ENCODE measurements around the gene POLR1A. TPM values are rescaled to one million over a fixed set of nuclear protein-coding genes. Genes with fewer than 3 reads are reported as not detected.

Gene POLR1A
- total RNA-seq, 2 donors from 2014 or later = 37.9 to 45.5 TPM

- Histone ChIP-seq H3K36me3 (ENCODE audit: control insufficient read depth, insufficient read depth, low read length) (no peaks in the 10 kb centered on the region), H3K9me3 (ENCODE audit: control insufficient read depth, low read length) (peaks cover 9% of the 10 kb centered on the region), H3K9ac (ENCODE audit: extremely low read depth, low read length, poor library complexity, severe bottlenecking) (no peak overlapping the region), H3K4me1 (ENCODE audit: control insufficient read depth, insufficient read depth, low read length) (no peaks in the 10 kb centered on the region), H3K27me3 (ENCODE audit: control insufficient read depth, insufficient read depth, low read length, poor library complexity, severe bottlenecking) (no peaks in the 10 kb centered on the region), H3K27ac (ENCODE audit: low read depth, low read length) (no peak overlapping the region), H3K4me3 (ENCODE audit: low read length) (no peak overlapping the region)
- H3K4me1 Mint-ChIP-seq = no peaks in the 10 kb centered on the region
- no peak for DNase-seq
- WGBS, 2 experiments (ENCODE audit: insufficient coverage in 1 of 2, insufficient read length in 1 of 2) = 83% methylated on average over 2 of the region's 2 CpGs; no CpG with 5 or more reads in 1 of the 2 experiments
- no peaks in the 10 kb centered on the region for H3K36me3 Mint-ChIP-seq (ENCODE audit: low read depth)
- H3K27me3 Mint-ChIP-seq (ENCODE audit: insufficient read depth) = peaks cover 2% of the 10 kb centered on the region
- no peak overlapping the region for H3K27ac Mint-ChIP-seq
- peaks cover 21% of the 10 kb centered on the region for H3K9me3 Mint-ChIP-seq
- TF ChIP-seq, protein P1, sequence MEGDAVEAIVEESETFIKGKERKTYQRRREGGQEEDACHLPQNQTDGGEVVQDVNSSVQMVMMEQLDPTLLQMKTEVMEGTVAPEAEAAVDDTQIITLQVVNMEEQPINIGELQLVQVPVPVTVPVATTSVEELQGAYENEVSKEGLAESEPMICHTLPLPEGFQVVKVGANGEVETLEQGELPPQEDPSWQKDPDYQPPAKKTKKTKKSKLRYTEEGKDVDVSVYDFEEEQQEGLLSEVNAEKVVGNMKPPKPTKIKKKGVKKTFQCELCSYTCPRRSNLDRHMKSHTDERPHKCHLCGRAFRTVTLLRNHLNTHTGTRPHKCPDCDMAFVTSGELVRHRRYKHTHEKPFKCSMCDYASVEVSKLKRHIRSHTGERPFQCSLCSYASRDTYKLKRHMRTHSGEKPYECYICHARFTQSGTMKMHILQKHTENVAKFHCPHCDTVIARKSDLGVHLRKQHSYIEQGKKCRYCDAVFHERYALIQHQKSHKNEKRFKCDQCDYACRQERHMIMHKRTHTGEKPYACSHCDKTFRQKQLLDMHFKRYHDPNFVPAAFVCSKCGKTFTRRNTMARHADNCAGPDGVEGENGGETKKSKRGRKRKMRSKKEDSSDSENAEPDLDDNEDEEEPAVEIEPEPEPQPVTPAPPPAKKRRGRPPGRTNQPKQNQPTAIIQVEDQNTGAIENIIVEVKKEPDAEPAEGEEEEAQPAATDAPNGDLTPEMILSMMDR (conservative IDR thresholded peaks at IDR 0.05) = no peak
- H3K4me3 Mint-ChIP-seq = no peak overlapping the region
Measured at GRCh38 chr2:86014493-86014892, 91.2 kb downstream of the POLR1A start.

DNA sequence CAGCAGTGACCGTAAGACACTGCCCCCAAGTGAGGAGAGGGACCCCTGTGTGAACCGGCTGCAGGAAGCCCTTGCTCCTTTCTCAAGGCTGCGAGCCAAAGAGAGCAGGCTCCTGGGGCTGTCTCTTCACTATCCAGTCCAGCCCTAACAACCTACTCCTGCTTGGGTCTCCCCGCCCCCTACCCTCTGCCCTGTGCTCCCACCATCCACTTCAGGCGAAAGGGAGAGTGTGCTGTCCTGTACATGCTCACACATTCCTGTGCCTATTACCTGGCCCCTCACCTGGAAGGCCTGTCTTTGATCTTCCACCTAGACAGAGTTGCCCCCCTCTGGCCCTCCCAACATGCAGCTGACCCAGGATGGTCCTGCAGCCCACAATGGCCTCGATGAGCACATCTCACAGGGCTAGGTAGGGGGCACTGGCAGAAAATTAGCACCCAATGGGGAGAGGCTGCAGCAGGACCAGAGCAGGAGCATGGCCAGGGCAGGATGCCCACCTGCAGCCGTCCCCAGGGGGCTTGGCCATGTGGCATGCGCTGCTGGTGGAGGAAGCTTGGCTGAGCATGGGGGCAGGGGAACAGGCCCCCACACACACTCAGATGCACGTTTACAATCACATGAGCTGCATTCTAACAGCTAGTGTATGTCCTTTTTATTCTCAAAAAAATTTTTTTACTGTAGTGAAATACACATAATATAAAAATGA is 93.5 kb downstream of the POLR1A start:
- H3K9me3 ChIP-seq (ENCODE audit: control insufficient read depth, low read length) = peaks cover 11% of the 10 kb centered on the region
- 86 to 94% methylated on average over 7 to 9 of the region's 9 CpGs for WGBS, 2 experiments (ENCODE audit: insufficient coverage in 1 of 2, insufficient read length in 1 of 2)
- Mint-ChIP-seq H3K4me1 (no peaks in the 10 kb centered on the region), H3K36me3 (ENCODE audit: low read depth) (no peaks in the 10 kb centered on the region), H3K9me3 (peaks cover 29% of the 10 kb centered on the region), H3K4me3 (no peak overlapping the region), H3K27ac (no peak overlapping the region), H3K27me3 (ENCODE audit: insufficient read depth) (peaks cover 2% of the 10 kb centered on the region)
- H3K4me3 ChIP-seq (ENCODE audit: low read length) = no peak overlapping the region
- no peak for DNase-seq
- H3K27ac ChIP-seq (ENCODE audit: low read depth, low read length) = no peak overlapping the region
- H3K27me3 ChIP-seq (ENCODE audit: control insufficient read depth, insufficient read depth, low read length, poor library complexity, severe bottlenecking) = no peaks in the 10 kb centered on the region
- no peaks in the 10 kb centered on the region for H3K4me1 ChIP-seq (ENCODE audit: control insufficient read depth, insufficient read depth, low read length)
- no peak overlapping the region for H3K9ac ChIP-seq (ENCODE audit: extremely low read depth, low read length, poor library complexity, severe bottlenecking)
- TF ChIP-seq, protein P1 (conservative IDR thresholded peaks at IDR 0.05) = no peak
- H3K36me3 ChIP-seq (ENCODE audit: control insufficient read depth, insufficient read depth, low read length) = no peaks in the 10 kb centered on the region

GRCh38 chr2:86011449-86011941 is 94.2 kb downstream of the POLR1A start:
- H3K4me3 Mint-ChIP-seq = no peak overlapping the region
- H3K27ac Mint-ChIP-seq = no peak overlapping the region

More at GRCh38 chr2:86011449-86011941, 94.2 kb downstream of the POLR1A start:
- Mint-ChIP-seq H3K36me3 (ENCODE audit: low read depth) (no peaks in the 10 kb centered on the region), H3K9me3 (peaks cover 33% of the 10 kb centered on the region), H3K27me3 (ENCODE audit: insufficient read depth) (no peaks in the 10 kb centered on the region), H3K4me1 (no peaks in the 10 kb centered on the region)
- 94 to 95% methylated on average over 7 to 9 of the region's 9 CpGs for WGBS, 2 experiments (ENCODE audit: insufficient coverage in 1 of 2, insufficient read length in 1 of 2)
- Histone ChIP-seq H3K27me3 (ENCODE audit: control insufficient read depth, insufficient read depth, low read length, poor library complexity, severe bottlenecking) (no peaks in the 10 kb centered on the region), H3K36me3 (ENCODE audit: control insufficient read depth, insufficient read depth, low read length) (no peaks in the 10 kb centered on the region), H3K4me1 (ENCODE audit: control insufficient read depth, insufficient read depth, low read length) (no peaks in the 10 kb centered on the region), H3K9ac (ENCODE audit: extremely low read depth, low read length, poor library complexity, severe bottlenecking) (no peak overlapping the region), H3K27ac (ENCODE audit: low read depth, low read length) (no peak overlapping the region), H3K4me3 (ENCODE audit: low read length) (no peak overlapping the region), H3K9me3 (ENCODE audit: control insufficient read depth, low read length) (peaks cover 17% of the 10 kb centered on the region)
- no peak for DNase-seq
- TF ChIP-seq, protein P1 (conservative IDR thresholded peaks at IDR 0.05) = no peak

Data from endodermal cell (in vitro differentiated cells).